GM21390 (cell line): Measurements from ENCODE around the gene NOC3L.
A peak's percentile ranks its signal among the peaks of the same experiment; 100 is the strongest.
"Not testable (repeated sequence)": the region's sequence is repeated elsewhere in the genome, so short reads cannot be mapped to it uniquely, and the experiment has no call there.

Experiments used
- ATAC-seq: cut with Tn5 transposase; IDR thresholded peaks from one replicate; pipeline ENCODE4 v1.9.1; 2021; ENCODE audit not compliant: unreplicated experiment

The NOC3L gene

DNA sequence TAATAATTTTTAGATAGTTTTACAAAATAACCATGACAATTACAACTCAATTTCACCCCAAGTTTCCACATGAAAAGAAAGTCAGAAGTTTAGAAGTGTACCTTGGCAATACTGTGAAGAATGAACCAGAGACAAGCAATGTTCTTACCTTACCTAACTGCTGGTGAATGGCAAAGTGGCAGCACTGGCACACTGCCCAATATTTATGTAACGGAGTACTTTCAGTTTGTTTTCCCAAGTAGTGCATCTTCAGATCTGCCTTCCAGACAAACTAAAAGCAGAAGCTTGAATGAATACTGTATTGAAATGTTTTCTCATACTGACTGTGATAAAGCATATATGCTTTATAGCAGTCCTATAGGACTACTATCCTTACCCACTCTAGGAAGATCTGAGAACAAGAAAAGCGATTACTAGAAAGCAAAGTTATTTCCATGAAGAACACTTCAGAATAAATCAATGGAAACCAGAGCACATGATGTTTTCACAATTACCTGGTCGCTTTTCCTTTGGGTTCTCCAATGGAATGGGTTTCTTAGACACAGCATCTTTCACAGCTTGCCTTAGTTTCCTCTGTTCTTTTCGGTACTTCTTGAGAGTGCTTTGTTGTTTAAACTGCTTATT is 1.5 kb downstream of the NOC3L start:
- ATAC-seq: no peak

DNA sequence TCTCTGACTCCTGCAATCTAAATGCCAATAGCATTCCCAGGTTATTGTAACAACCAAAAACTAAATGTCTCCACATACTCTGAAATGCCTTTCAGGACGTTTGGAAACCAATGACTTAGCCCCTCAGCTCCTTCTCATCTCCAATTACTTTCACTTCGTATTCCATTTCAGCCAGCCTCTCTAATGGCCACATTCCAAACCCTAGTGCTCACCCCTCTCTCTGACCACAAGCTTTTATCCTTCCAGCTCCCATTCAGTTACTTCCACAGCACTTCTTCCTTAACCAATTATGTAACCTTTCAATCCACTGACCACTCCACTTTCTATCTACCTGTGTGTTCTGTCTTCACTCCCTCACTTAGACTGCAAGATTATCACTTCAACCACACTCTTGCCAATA is 4.3 kb downstream of the NOC3L start:
- no peak for ATAC-seq

DNA sequence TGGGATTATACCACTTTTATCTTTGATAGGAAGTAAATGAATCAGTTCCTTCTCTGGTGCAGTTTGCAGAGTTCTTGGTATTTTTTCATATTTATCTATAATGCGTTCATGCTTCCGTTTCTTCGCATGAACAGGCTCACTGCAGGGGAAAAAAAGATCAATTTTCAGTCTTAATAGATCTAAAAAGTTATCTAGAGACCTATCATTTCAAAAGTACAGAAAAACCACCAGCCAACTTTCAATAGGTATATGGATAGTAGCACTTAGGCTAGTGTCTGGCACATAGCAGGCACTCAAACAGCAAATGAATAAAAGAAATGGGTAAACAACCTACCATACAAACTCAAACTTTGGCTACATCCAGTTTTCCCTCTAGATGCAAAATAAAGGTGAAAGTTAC is 5.5 kb downstream of the NOC3L start:
- no peak for ATAC-seq

DNA sequence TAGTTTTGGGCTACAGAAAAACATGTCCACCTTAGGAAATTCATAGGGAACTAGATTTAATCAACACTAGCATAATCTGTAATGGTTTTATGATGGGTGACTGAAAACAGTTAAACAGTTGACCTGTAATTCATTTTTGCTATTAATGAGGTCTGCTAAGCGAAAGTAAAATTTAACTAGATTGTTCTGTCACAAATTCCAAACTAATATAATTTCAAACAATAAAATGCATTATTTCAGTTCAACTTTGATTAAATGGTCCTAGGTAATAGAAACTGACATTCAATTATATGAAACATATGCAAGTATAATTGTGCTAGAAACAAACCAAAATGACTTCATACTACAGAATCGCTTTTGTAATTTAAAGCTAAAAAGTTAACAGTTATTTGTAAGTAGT is 6.9 kb downstream of the NOC3L start:
- ATAC-seq: no peak

DNA sequence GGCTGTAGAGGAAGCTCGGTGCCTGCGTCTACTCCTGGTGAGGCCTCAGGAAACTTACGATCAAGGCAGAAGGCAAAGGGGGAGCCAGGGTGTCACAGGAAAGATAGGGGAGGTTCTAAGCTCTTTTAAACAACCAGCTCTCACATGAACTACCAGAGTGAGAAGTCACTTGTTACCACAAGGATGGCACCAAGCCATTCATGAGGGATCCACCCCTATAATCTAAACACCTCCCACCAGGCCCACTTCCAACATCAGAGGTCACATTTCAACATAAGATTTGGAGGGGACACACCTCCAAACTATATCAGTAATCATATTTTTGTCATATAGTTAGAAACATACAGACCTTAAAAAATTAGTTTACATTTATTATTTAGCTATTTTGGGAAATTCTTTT is 9.4 kb downstream of the NOC3L start:
- no peak for ATAC-seq

DNA sequence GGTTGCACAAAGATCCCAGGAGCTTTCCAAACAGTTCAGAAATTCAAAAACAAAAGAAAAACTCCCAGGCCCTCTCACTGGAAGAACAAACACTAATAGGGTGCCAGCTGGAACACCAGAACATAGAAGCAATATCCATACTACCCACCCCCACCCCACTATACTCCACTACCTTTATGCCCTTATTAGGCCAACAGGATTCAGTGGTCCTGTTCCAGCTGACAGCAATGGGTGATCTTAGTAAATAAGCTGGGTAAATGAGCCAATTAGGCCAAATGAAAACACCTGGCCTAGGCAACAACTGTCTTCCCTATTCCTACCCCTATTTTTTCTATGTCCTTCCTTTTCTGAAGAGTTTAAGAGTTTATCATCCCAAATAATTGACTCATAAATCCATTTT is 11.7 kb downstream of the NOC3L start:
- ATAC-seq: no peak

DNA sequence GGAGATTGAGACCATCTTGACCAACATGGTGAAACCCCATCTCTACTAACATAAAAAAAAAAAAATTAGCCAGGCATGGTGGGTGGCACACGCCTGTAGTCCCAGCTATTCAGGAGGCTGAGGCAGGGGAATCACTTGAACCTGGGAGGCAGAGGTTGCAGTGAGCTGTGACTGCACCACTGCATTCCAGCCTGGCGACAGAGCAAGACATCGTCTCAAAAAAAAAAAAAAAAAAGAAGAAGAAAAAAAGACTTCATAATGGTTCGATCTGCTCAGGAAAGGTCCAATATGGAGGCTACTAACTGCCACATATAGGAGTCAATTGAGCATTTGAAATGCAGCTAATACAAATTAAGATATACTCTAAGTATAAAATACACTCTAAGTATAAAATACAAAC is 12.2 kb downstream of the NOC3L start:
- not testable (repeated sequence) for ATAC-seq

DNA sequence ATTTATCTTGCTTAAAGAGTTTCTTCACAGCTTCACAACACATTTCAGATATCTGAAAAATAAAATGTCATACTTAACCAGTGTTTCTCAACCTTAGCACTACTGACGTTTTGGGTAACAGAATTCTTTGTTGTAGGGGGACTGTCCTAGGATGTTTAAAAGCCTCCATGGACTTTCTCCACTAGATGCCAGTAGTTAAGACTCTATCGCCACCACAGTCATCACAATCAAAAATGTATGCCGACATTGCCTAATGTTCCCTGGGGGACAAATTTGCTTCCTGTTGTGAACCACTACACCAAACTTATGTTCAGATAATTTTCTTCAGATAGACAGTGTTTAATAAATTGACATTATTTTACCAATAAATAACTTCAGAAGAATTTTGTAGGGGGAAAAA is 13.4 kb downstream of the NOC3L start:
- ATAC-seq: no peak

DNA sequence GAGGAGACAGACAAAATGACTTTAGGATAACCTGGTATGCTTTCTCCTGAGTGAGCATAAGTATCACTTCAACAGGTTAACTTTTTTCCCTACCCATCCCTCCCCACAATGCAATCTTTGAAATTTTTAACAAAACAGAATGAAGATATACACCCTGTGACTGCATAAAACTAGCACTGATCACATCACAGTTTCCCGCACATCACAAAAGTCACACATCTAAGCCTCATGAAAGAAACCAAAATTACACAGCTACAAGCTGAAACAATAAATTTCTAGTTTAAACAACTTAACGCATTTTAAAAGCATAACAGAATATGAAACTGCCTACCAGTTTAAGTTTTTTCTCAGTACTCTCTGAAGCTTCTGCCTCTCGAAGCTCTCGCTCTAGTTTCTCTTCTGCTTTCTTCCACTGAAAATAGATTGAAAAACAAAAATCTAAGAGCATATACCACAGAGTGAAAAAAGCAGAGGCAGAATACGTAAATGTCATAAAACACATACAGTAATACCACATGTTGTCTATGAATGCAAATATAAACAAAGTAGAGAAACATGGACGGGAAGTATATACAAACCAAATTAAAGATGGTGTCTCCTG is 18.1 kb downstream of the NOC3L start:
- ATAC-seq: peak; percentile 98

DNA sequence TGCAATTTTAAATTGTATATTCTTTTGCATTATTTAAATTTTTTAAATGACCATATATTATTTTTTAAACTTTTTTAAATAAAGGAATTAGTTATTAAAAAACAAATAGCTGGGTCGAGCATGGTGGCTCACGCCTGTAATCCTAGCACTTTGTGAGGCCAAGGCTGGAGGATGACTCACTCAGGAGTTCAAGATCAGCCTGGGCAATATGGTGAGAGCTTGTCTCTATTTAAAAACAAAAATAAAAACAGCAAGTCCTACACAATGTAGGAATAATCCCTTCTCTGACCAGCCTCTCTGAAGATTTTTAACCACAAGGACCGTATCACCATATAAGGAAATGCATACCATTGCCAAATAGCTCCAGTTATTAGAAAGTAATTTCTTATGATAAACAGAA is 19.6 kb downstream of the NOC3L start:
- no peak for ATAC-seq

DNA sequence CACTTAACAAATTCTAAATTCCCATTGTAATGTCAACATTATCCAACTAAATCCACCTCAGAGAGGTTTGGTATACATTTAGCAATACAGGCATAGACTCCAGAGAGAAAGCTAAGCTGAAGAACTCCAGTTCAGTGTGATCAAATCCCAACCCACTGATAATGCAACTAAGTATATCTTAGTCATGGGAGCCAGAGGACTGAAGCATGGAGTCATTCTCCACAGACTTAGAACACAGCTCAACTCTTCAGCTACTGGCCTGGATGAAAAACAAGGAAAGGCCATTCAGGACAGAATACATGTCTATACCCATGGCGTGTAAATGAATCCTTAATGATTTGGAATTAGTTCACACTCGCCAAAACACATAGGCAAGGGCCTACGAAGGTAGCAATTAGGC is 27.9 kb downstream of the NOC3L start:
- no peak for ATAC-seq

DNA sequence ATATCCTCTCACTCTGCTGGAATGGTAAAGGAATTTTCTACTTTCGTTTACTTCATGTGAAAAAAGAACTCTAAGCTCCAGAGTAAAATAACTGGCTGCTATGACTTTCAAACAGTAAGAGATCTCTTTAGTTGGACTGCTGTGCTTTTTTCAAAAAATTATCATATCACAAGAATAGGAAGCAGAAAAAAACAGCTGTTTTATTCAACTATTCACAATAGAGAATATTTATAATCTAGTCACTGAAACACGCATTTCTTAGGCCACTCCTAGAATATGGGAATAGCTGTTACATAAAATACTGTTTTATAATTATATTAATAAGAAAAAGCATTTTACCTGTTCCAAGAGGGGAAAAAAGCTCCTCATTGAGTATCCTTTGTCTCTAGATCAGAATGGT is 29.7 kb downstream of the NOC3L start:
- no peak for ATAC-seq

DNA sequence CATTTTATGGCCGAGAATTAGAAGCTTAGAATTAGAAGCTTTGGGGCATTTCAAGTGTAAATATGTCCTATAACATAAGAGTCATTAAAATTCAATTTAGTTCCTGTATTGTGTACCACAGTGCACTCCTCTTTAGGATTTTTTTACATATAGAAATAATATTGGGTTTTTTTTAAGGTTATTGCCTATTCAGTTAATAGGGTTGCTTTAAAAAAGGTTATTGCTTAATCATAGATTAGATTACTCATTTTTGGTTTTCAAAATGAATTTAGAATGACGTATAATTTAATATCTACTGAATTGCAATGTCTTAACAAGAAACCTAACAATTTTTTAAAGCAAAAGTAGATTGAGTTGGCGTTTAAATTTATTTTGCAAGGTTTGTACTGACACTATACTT is 34.1 kb downstream of the NOC3L start:
- no peak for ATAC-seq

DNA sequence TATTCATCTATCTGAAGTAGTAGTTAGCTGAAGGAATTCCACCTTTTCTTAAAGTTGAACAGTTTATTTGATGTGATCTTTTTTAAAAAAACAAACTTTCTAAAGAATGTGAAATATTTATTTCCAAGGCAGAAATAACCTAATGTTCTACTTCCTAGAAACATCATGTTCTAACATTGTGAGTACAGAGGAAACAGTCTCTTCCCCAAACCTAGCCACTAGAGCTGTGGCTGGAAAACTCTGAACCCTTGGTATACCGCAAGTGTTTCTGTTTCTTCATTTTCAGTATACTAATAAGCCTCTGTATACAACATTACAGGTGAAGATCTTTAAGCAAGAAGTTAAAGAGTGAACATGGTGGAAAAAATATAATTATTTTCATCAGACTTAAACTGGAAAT is 35.1 kb downstream of the NOC3L start:
- ATAC-seq: no peak

DNA sequence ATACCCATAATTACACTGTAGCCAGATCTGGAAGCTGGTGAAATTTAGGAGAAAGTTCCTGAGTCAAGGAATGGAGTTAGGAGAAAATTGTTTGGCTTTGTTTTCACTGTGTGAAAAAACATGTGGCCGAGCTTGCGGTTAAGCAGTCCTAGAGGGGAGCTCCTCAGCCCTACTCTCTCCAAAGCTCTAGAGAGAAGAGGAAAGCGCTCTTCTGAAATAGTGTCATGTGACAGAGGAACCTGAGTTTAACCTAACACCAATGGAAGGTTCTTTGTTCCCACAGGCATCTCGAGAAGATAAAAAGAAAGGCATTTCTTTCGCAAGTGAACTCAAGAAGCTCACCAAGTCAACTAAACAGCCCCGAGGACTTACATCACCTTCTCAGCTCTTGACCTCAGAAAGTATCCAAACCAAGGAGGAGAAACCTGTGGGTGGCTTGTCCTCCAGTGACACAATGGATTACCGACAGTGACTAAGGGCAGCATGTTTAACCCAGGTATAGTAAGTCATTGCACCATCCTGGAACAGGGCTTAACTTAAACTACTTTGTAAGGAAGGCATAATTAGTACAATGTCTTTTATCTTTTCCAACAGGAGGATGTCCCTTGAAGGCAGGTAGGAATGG is 38.0 kb downstream of the NOC3L start:
- ATAC-seq: no peak

DNA sequence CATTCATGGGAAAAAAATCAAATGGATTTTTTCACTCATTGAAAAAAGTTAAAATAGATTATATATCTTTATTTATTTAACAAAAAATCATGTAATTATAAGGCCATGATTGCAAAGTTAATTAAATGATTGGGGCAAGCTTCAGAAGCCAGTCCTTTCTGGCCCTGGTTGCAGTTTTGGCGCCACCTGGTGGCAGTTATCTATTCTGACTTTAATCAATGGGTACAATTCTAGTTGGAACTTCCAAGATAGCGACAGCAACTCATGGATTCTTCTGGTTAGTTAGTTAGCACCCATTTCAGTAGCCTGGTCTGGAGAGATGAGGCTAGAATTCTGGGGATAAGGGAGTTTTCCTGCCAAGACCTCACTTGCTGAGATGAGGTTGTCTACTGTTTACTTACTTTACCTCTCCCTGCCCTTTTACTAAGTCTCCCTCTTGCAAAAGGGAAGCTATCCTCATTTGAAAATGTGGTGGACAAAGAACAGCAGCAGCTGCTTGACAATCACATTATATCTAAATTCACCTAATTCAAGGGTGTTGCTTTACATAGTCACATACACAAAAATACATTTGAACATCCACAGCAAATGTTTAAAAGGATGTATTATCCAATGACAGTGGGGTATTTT is 42.3 kb downstream of the NOC3L start:
- peak; percentile 78 for ATAC-seq

DNA sequence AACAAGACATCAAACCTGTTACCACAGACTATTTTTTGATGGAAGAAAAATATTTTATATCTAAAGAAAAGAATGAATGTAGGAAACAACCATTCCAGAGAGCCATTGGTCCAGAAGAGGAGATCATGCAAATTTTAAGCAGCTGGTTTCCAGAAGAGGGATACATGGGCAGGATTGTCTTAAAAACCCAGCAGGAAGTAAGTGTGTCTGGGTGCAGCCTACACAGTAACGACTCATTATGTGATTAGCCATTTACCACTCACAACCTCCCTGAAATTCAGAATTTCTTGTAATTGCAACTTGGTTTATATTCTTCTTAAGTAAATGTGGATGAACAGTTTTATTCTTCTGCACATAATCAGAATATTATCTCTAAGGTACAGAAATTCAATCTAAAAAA is 46.2 kb downstream of the NOC3L start:
- ATAC-seq: no peak

DNA sequence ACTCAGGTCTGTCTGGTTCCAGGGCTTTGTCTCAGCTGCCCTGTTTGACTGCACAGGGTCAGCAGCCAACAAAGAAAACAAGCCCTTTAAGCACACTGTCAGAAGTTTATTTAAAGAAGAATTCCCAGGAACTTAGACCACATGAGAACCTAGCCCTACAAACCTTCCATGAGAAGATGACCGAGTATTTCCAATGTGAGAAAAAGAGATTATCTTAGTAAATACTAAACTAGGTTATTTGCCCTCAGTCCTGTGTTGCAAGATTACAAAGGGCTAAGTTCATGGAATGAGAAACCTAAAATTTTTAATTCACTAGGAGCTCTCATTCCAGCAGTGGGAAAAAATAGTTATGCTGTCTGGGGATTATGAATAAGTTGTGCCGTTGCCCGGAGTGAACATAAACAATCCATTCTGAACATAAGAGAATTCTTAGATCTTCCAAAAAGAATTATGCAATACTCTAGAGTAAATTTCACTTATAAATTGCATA is 46.7 kb downstream of the NOC3L start:
- ATAC-seq: no peak

DNA sequence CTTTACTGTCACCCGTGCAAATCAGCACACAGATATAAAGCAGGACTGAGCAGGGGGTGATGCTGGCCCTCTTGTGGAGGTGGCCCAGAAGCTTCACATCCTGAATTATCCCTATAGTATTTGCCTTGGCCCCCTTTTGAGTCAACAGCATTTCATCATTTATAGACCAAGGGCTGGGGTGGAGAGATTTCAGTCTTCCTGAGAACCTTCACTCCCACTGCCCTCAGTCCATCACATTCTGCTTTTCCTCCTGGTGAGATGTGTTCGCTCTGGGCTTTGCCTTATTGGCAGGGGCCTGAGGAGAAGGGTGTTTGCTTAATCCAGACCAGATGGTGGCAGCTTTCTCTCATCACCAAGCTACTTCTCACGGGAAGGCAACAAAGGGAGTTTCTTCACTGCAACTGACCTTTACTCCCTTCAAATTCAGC is 47.7 kb downstream of the NOC3L start:
- ATAC-seq: no peak

DNA sequence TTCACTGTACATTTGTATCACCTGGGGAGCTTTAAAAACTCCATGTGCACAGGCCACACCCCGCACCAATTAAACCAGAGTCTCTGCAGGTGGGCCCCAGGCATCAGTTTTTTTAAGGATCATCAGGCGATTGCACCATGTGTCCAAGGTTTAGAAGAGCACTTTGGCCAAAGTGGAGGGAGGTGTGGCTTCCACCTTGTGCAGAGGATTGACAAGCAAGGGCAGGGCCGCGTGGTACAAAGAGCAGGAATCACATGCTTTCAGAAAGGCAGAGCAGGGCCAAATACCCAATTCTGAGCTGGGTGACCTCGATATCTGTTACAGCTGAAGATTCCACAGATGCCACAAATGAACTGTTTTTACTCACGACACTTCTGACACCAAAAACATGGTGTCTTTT is 52.4 kb downstream of the NOC3L start:
- ATAC-seq: no peak

DNA sequence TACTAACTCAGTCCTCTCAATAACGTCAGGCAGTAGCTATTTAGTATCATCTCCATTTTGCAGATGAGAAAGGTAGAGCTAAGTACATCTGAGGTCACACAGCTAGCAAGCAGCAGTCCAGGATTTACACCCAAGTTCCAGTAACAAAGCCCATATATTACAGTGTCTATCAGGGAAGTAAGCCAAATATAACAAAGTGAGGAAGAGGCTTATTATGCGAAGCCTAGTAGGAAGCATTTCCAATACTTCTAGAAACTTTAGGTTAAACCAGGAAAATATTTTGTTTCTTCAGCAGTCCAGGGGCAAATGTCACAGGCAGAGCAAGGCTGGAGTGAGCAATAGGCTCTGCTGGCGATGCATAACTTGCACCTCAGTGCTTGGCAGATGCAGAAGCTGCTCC is 53.9 kb downstream of the NOC3L start:
- ATAC-seq: no peak

DNA sequence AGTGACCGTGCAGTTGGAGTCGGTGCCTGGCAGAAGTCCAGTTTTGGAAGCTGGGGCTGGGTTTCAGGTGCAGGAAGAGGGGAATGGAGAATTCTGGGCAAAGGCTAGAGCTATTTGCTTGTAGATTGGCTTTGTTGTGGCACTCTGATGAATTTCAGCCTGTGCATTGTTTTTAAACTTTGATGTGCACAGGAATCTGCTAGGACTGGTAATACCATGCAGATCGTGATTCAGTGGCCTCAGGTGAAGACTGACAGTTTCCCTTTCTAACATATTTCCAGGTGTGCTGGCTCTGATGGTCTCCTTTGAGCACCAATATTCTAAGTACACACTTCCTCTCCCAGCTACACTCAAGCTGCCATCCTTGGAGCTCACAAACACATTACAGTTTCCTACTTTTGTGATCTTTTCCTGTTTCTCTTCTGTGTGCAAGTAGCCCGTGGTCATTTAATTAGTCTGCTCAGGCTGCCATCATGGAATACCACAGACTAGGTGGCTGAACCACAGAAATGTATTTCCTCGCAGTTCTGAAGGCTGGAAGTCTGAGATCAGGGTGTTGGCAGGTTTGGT is 55.6 kb downstream of the NOC3L start:
- no peak for ATAC-seq
